Smooth muscle cell (in vitro differentiated cells): ENCODE data around the gene MCF2. TPM values are rescaled to one million over a fixed set of nuclear protein-coding genes. Genes with fewer than 3 reads are reported as not detected.
A peak's percentile ranks its signal among the peaks of the same experiment; 100 is the strongest.

Experiments
- DNase-seq: peaks from one replicate; lab custom pipeline; 2025; ENCODE audit not compliant: unreplicated experiment; lab: John Stamatoyannopoulos, UW
- H2AFZ ChIP-seq: fragments of 200-600 bp; sonication (generic); 2 replicates; pipeline ENCODE4 v1.6.0; 2016; ENCODE audit warnings: antibody characterized with exemption, low read depth, mild to moderate bottlenecking
- H3F3A ChIP-seq: fragments of 200-600 bp; sonication (generic); 2 replicates; pipeline ENCODE4 v1.6.0; 2017; ENCODE audit warnings: antibody characterized with exemption, low read depth
- H3K27ac ChIP-seq: fragments of 200-600 bp; sonication (generic); 2 replicates; pipeline ENCODE4 v1.5.1; 2016; ENCODE audit warnings: low read depth, mild to moderate bottlenecking
- H3K27me3 ChIP-seq: fragments of 200-600 bp; sonication (generic); 2 replicates; pipeline ENCODE4 v1.6.1; 2016; ENCODE audit warnings: low read depth, mild to moderate bottlenecking
- H3K36me3 ChIP-seq: fragments of 200-600 bp; sonication (generic); 2 replicates; pipeline ENCODE4 v1.5.1; 2016; ENCODE audit warnings: low read depth
- H3K4me1 ChIP-seq: fragments of 200-600 bp; sonication (generic); 2 replicates; pipeline ENCODE4 v1.5.1; 2016; ENCODE audit warnings: low read depth
- H3K4me2 ChIP-seq: fragments of 200-600 bp; sonication (generic); 2 replicates; pipeline ENCODE4 v1.6.0; 2016; ENCODE audit warnings: mild to moderate bottlenecking
- H3K4me3 ChIP-seq: fragments of 200-600 bp; sonication (generic); 2 replicates; pipeline ENCODE4 v1.5.1; 2016; ENCODE audit warnings: mild to moderate bottlenecking
- H3K79me2 ChIP-seq: fragments of 200-600 bp; sonication (generic); 2 replicates; pipeline ENCODE4 v1.6.0; 2016; ENCODE audit warnings: low read depth, mild to moderate bottlenecking
- H3K9ac ChIP-seq: fragments of 200-600 bp; sonication (generic); 2 replicates; pipeline ENCODE4 v1.6.0; 2016; ENCODE audit warnings: low read depth
- H3K9me3 ChIP-seq: fragments of 200-600 bp; sonication (generic); replicated peaks from 2 replicates; pipeline ENCODE4 v1.5.1; 2016; ENCODE audit warnings: low read depth
- H4K20me1 ChIP-seq: fragments of 200-600 bp; sonication (generic); 2 replicates; pipeline ENCODE4 v1.6.0; 2016; ENCODE audit warnings: low read depth
- CTCF ChIP-seq: fragments of 200-600 bp; sonication (generic); IDR thresholded peaks from 2 replicates; pipeline ENCODE4 v1.5.1; 2017; ENCODE audit warnings: borderline replicate concordance, mild to moderate bottlenecking, antibody characterized with exemption; ENCODE audit not compliant: insufficient read depth, poor library complexity, severe bottlenecking
- WGBS: methylation state at CpG from one replicate; pipeline ENCODE4 v1.1.7; 2016; ENCODE audit warnings: low lambda C conversion rate; 5-methylcytosine and 5-hydroxymethylcytosine counted together
- polyA plus RNA-seq: library from polyadenylated mRNA; unstranded; fragments of >200 nt; fragmentation: Nextera tagmentation; extraction: Ambion mirVana; gene quantifications from 2 replicates; pipeline ENCODE4 v1.2.1, GENCODE V29; 2016
- total RNA-seq: library from RNA; depleted of rRNA; stranded (reverse); fragments of >200 nt; gene quantifications from 2 replicates; pipeline ENCODE4 v1.2.3, GENCODE V29; 2014

MCF2 gene
- total and polyA plus RNA-seq, 2 experiments from 2014 or later: 0.18 TPM; not detected in 1

GRCh38 chrX:139563251-139563650 is 144.7 kb downstream of the MCF2 start:
- H3K79me2 ChIP-seq: no peaks in the 10 kb centered on the region
- H3K4me3 ChIP-seq: no peak overlapping the region
- no peak for TF ChIP-seq CTCF
- no peaks in the 10 kb centered on the region for H3K4me1 ChIP-seq
- DNase-seq: no peak
- no peaks in the 10 kb centered on the region for H3K9me3 ChIP-seq
- H3K27ac ChIP-seq: no peak overlapping the region
- H3K4me2 ChIP-seq: no peak overlapping the region
- H3K36me3 ChIP-seq: no peaks in the 10 kb centered on the region
- H3F3A ChIP-seq: no peaks in the 10 kb centered on the region
- no peak overlapping the region for H2AFZ ChIP-seq
- no peak overlapping the region for H3K9ac ChIP-seq
- no peaks in the 10 kb centered on the region for H3K27me3 ChIP-seq
- WGBS: 60% methylated on average over 5 of the region's 5 CpGs
- no peaks in the 10 kb centered on the region for H4K20me1 ChIP-seq

GRCh38 chrX:139560221-139560620 is 147.7 kb downstream of the MCF2 start:
- Histone ChIP-seq H3K4me2 (no peak overlapping the region), H2AFZ (no peak overlapping the region), H3K9me3 (no peaks in the 10 kb centered on the region), H4K20me1 (no peaks in the 10 kb centered on the region), H3K4me3 (no peak overlapping the region), H3F3A (no peaks in the 10 kb centered on the region), H3K79me2 (no peaks in the 10 kb centered on the region), H3K4me1 (no peaks in the 10 kb centered on the region), H3K9ac (no peak overlapping the region), H3K27ac (no peak overlapping the region), H3K36me3 (no peaks in the 10 kb centered on the region), H3K27me3 (no peaks in the 10 kb centered on the region)
- no peak for DNase-seq
- TF ChIP-seq CTCF: no peak

- DNase-seq: no peak
- Histone ChIP-seq H3K9ac (no peak overlapping the region), H3K9me3 (no peaks in the 10 kb centered on the region), H3K4me3 (no peak overlapping the region), H3K79me2 (no peaks in the 10 kb centered on the region), H2AFZ (no peak overlapping the region), H4K20me1 (no peaks in the 10 kb centered on the region), H3F3A (no peaks in the 10 kb centered on the region), H3K36me3 (no peaks in the 10 kb centered on the region), H3K4me2 (no peak overlapping the region), H3K4me1 (no peaks in the 10 kb centered on the region), H3K27me3 (no peaks in the 10 kb centered on the region), H3K27ac (no peak overlapping the region)
- peak; percentile 46 for TF ChIP-seq CTCF
- WGBS: 49% methylated on average over 9 of the region's 9 CpGs
Observed at GRCh38 chrX:139559383-139560042, 148.5 kb downstream of the MCF2 start.
